ENCODE data around the gene TSN. TPM values are rescaled to one million over a fixed set of nuclear protein-coding genes. Genes with fewer than 3 reads are reported as not detected.

TSN gene
- total and polyA plus RNA-seq, 10 of the 15 experiments (the other 5 are each of a cell fraction or from before 2014, with no cell fraction given): 45.6 to 102 (median 59.2) TPM

DNA sequence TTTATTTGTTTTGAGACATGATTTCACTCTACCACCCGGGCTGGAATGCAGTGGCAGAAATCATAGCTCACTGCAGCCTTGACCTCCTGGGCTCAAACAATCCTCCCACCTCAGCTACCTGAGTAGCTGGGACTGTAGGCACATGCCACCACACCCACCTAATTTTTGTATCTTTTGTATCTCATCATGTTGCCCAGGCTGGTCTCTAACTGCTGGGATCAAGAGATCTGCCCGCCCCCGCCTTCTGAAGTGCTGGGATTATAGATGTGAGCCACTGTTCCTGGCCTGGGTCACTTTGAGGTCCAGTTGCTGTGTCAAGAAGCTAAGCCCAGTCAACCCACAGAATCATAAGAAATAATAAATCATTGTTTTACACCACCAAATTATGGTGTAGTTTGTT lies 38.4 kb downstream of the TSN start (continued):
- TF ChIP-seq BCLAF1 (IDR thresholded peaks at IDR 0.05) (no peak), MXI1 (IDR thresholded peaks at IDR 0.05; ENCODE audit: low read depth, low read length) (no peak), BHLHE40 (IDR thresholded peaks at IDR 0.05; ENCODE audit: borderline replicate concordance in 1 of 2, low read depth in 2 of 2, low read length in 1 of 2) (no peak)

GRCh38 chr2:121794233-121794632 lies 38.8 kb downstream of the TSN start:
- in situ Hi-C loops (cut with MboI) (no loop called here), intact Hi-C loops (cut with micrococcal nuclease; ENCODE audit: unreplicated experiment) (no loop called here)
- no peak for ATAC-seq
- TF ChIP-seq TBL1XR1 (IDR thresholded peaks at IDR 0.05; ENCODE audit: low read depth, low read length) (no peak), RELA (IDR thresholded peaks at IDR 0.05; ENCODE audit: borderline replicate concordance, partially characterized antibody) (no peak), BACH1 (IDR thresholded peaks at IDR 0.05; ENCODE audit: borderline replicate concordance) (no peak), POLR2AphosphoS2 (IDR thresholded peaks at IDR 0.05; ENCODE audit: low read depth, low read length) (no peak), TAF1 (IDR thresholded peaks at IDR 0.05; ENCODE audit: borderline replicate concordance, low read depth, low read length) (no peak), ZNF274 (IDR thresholded peaks at IDR 0.05; ENCODE audit: insufficient read depth, insufficient read length) (no peak), BHLHE40 (IDR thresholded peaks at IDR 0.05; ENCODE audit: borderline replicate concordance in 1 of 2, low read depth in 2 of 2, low read length in 1 of 2) (no peak), CBFB (IDR thresholded peaks at IDR 0.05; ENCODE audit: low read depth) (no peak), CHD2 (IDR thresholded peaks at IDR 0.05; ENCODE audit: borderline replicate concordance, low read depth, low read length) (no peak), POLR2A (IDR thresholded peaks at IDR 0.05; ENCODE audit: low read depth, low read length) (no peak)
- TF ChIP-seq, protein P1, sequence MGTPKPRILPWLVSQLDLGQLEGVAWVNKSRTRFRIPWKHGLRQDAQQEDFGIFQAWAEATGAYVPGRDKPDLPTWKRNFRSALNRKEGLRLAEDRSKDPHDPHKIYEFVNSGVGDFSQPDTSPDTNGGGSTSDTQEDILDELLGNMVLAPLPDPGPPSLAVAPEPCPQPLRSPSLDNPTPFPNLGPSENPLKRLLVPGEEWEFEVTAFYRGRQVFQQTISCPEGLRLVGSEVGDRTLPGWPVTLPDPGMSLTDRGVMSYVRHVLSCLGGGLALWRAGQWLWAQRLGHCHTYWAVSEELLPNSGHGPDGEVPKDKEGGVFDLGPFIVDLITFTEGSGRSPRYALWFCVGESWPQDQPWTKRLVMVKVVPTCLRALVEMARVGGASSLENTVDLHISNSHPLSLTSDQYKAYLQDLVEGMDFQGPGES (IDR thresholded peaks at IDR 0.05): no peak
- TF ChIP-seq, protein P2, sequence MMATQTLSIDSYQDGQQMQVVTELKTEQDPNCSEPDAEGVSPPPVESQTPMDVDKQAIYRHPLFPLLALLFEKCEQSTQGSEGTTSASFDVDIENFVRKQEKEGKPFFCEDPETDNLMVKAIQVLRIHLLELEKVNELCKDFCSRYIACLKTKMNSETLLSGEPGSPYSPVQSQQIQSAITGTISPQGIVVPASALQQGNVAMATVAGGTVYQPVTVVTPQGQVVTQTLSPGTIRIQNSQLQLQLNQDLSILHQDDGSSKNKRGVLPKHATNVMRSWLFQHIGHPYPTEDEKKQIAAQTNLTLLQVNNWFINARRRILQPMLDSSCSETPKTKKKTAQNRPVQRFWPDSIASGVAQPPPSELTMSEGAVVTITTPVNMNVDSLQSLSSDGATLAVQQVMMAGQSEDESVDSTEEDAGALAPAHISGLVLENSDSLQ (IDR thresholded peaks at IDR 0.05): no peak
- TF ChIP-seq, protein P3, sequence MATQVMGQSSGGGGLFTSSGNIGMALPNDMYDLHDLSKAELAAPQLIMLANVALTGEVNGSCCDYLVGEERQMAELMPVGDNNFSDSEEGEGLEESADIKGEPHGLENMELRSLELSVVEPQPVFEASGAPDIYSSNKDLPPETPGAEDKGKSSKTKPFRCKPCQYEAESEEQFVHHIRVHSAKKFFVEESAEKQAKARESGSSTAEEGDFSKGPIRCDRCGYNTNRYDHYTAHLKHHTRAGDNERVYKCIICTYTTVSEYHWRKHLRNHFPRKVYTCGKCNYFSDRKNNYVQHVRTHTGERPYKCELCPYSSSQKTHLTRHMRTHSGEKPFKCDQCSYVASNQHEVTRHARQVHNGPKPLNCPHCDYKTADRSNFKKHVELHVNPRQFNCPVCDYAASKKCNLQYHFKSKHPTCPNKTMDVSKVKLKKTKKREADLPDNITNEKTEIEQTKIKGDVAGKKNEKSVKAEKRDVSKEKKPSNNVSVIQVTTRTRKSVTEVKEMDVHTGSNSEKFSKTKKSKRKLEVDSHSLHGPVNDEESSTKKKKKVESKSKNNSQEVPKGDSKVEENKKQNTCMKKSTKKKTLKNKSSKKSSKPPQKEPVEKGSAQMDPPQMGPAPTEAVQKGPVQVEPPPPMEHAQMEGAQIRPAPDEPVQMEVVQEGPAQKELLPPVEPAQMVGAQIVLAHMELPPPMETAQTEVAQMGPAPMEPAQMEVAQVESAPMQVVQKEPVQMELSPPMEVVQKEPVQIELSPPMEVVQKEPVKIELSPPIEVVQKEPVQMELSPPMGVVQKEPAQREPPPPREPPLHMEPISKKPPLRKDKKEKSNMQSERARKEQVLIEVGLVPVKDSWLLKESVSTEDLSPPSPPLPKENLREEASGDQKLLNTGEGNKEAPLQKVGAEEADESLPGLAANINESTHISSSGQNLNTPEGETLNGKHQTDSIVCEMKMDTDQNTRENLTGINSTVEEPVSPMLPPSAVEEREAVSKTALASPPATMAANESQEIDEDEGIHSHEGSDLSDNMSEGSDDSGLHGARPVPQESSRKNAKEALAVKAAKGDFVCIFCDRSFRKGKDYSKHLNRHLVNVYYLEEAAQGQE (IDR thresholded peaks at IDR 0.05; ENCODE audit: low read depth, low read length): no peak

More at GRCh38 chr2:121794233-121794632, 38.8 kb downstream of the TSN start:
- H3K27me3 ChIP-seq (replicated peaks in 1 of 2; ENCODE audit: control insufficient read depth in 2 of 2, insufficient read depth in 2 of 2, low read length in 1 of 2): no peaks in the 10 kb centered on the region; a peak in 1 of 4 replicates
- FAIRE-seq (no peak), DNase-seq (ENCODE audit: low read depth, low spot score) (no peak)
- H3K27ac ChIP-seq (ENCODE audit: control insufficient read depth, insufficient read depth): no peak overlapping the region
- no peak overlapping the region for H3K4me3 ChIP-seq
- WGBS (ENCODE audit: insufficient coverage, insufficient replicate concordance, low lambda C conversion rate, missing lambda C conversion rate): 36% methylated on average over 6 of the region's 6 CpGs
- ChIA-PET RAD21 (ENCODE audit: unreplicated experiment) (no interaction called here), POLR2A (interaction anchor here (0.5 kb wide), 1 partner anchor 478 kb away, joined by 3 read pairs; no protein-coding TSS in a partner anchor), SMC1A (ENCODE audit: uncharacterized antibody, unreplicated experiment) (no interaction called here), CTCF (interaction anchor here (0.6 to 1.7 kb wide), 2 partner anchors 13 to 260 kb away, joined by 3 to 4 read pairs; no protein-coding TSS in a partner anchor)
- no peaks in the 10 kb centered on the region for H3K4me1 ChIP-seq (ENCODE audit: control insufficient read depth, insufficient read depth, low read length)
- H3K36me3 ChIP-seq (ENCODE audit: control insufficient read depth in 2 of 2, insufficient read depth in 2 of 2, low read length in 1 of 2): no peaks in the 10 kb centered on the region
- no peaks in the 10 kb centered on the region for H3K79me2 ChIP-seq (ENCODE audit: control insufficient read depth, insufficient read depth, low read length)
- no peaks in the 10 kb centered on the region for H4K20me1 ChIP-seq (ENCODE audit: control insufficient read depth, insufficient read depth)
- no peak overlapping the region for H3K9ac ChIP-seq (ENCODE audit: control insufficient read depth, insufficient read depth, low read length)
- no peak overlapping the region for H2AFZ ChIP-seq (ENCODE audit: control insufficient read depth, low read depth, low read length)
- no TSS peak for BruUV-seq (replicated peaks)
- H3K4me2 ChIP-seq (ENCODE audit: control insufficient read depth, insufficient read depth): no peak overlapping the region
- no peaks in the 10 kb centered on the region for H3K9me3 ChIP-seq (replicated peaks; ENCODE audit: control insufficient read depth, insufficient read depth, low read length)
